Cardiac septum (tissue), 1 donor: ENCODE data around the gene CNTN5. TPM values are rescaled to one million over a fixed set of nuclear protein-coding genes. Genes with fewer than 3 reads are reported as not detected.

Experiments used
- DNase-seq: peaks from one replicate; pipeline ENCODE4 v3.0.0-alpha.2; 2020; ENCODE audit warnings: low spot score
- intact Hi-C: fragments of 100-400 bp; cut with DNase I; formaldehyde crosslinking; loops from one replicate; pipeline ENCODE4 v1.14.0; 2022
- total RNA-seq: library from RNA; stranded (reverse); fragmentation: NEBNext Ultra II Directional; extraction: Animal tissue kit (Norgen Biotek cat#: 25700); gene quantifications from one replicate; pipeline ENCODE4 v1.2.1, GENCODE V29; 2021
- donor health status: DM: no; HTN: no; CAD: no.

Gene CNTN5
- total RNA-seq, 1 donor from 2014 or later, result not detected

GRCh38 chr11:100319691-100320090, 1298.9 kb downstream of the CNTN5 start:
- DNase-seq, result no peak
- intact Hi-C loops, result no loop called here

- no peak for DNase-seq
- intact Hi-C loops, result no loop called here
These were observed 1308.0 kb downstream of the CNTN5 start for GRCh38 chr11:100328626-100329340.

GRCh38 chr11:100329352-100329751, 1308.6 kb downstream of the CNTN5 start:
- DNase-seq, result no peak
- intact Hi-C loops, result no loop called here

- intact Hi-C loops, result no loop called here
- no peak for DNase-seq
These were observed 1316.1 kb downstream of the CNTN5 start for GRCh38 chr11:100336873-100337272.

DNA sequence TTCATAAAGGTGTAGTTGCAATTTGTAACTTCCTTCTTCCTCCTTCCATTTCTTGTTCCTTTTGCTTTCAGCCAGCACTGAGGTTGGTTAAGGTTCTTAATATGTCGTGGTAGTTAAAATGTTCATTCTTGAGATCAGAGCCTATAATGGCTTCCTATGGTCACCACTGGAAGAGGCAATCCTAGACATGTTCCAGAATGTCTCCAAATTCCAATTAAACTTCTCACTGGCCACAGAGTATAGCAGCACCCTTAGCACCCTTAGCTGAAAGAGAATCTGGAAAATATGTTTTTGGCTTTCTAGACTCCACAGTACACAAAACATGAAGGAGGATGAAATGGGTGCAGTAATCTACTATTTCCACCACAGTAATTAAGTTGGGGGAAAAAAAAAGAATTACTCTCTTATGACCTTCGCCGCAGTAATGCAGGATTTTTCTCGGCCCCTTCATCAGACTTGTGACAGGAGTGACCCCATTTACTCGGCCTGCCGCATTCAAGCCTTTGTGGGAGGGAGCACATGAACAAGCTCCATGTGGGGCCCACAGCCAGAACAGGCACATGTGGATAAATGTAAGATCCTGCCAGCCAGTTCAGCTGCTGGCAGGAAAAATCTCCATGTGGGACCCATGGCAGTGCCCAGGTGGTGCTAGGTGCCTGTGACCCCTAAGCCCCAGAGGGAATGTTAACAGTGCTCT, 1317.5 kb downstream of the CNTN5 start:
- no peak for DNase-seq
- intact Hi-C loops, result no loop called here

GRCh38 chr11:100340466-100341319, 1319.9 kb downstream of the CNTN5 start:
- intact Hi-C loops, result no loop called here

DNA sequence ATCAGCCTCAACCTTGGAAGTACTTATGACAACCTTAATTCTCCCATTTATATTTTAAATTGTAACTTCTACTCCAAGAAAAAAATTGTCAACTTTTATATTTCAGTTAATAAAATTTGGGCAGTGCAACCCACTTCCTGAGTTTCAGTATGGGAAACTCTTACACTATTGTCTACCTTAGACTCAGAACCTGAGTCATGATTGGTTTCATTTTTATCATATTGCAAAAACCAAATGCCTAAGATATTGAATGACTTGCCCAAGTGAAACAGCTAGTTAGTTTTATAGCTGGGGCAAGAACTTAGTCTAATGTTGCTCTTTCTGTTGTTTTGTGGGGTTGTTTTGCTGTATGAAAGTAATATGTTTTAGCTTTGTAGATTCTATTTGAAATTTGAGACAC, 1332.3 kb downstream of the CNTN5 start:
- intact Hi-C loops, result no loop called here
- DNase-seq, result no peak

More at GRCh38 chr11:100340466-100341319, 1319.9 kb downstream of the CNTN5 start:
- DNase-seq, result no peak

DNA sequence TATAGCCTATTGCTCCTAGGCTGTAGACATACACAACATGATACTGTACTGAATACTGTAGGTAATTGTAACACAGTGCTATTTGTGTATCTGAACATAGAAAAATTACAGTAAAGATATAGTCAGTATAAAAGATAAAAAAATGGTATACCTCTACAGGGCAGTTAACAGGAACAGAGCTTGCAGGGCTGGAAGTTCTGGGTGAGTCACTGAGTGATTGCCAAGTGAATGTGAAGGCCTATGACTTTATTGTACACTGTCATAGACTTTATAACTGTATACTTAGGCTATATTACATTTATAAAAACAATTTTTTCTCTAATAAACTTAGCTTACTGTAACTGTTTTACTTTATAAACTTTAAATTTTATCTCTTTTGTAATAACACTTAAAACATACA, 1334.0 kb downstream of the CNTN5 start:
- intact Hi-C loops, result no loop called here
- no peak for DNase-seq

DNA sequence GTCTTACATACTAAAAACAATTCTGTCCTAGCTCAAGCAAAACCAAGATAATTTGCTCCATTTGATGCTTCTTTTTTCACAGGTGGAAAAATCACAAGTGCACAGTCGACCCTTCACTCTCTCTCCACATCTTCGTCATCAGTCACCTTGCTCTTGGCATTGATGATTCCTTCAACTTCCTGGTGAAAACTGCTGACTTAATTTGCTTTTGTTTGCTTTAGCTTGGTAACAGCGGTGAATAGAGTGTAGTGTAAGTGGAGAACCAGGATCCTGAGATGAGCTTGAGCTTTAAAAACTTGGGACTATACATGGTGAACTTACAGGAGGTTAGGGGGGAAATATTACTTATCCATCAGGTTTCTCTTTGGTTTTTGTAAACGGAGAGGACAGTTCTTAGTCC, 1335.3 kb downstream of the CNTN5 start:
- intact Hi-C loops, result no loop called here
- DNase-seq, result no peak

- no peak for DNase-seq
- intact Hi-C loops, result no loop called here
These were observed 1338.5 kb downstream of the CNTN5 start for GRCh38 chr11:100359281-100359680.

GRCh38 chr11:100367892-100368291, 1347.1 kb downstream of the CNTN5 start:
- intact Hi-C loops, result no loop called here
- no peak for DNase-seq

GRCh38 chr11:100383357-100383865, 1362.7 kb downstream of the CNTN5 start:
- intact Hi-C loops, result no loop called here
- no peak for DNase-seq

- DNase-seq, result no peak
- intact Hi-C loops, result no loop called here
These were observed 1375.5 kb downstream of the CNTN5 start for GRCh38 chr11:100396266-100396665.

DNA sequence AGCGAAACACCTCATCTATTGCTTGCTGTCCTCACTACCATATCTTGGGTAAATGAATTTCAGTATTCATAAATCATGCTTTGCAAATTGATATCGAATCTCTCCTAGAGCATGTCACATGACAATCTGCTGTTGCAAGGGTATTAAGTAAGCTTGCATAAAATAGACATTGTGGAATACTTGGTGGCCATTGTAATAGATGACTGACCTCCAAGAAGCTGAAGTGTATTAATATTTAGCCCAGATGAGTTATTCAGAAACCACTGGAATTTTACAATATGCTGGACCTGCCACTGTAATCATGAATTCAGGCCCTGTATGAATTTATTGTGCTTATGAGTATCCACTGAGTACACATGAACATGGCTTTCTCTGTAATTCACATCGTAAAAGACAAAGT, 1376.7 kb downstream of the CNTN5 start:
- no peak for DNase-seq
- intact Hi-C loops, result no loop called here

- no peak for DNase-seq
- intact Hi-C loops, result no loop called here
These were observed 1383.1 kb downstream of the CNTN5 start for GRCh38 chr11:100403816-100404215.

GRCh38 chr11:100404907-100405306, 1384.2 kb downstream of the CNTN5 start:
- intact Hi-C loops, result no loop called here
- DNase-seq, result no peak
